ENCODE measurements around the gene BMPR1A. TPM values are rescaled to one million over a fixed set of nuclear protein-coding genes. Genes with fewer than 3 reads are reported as not detected.

Gene BMPR1A
- total RNA-seq, 1 experiment from 2014 or later, result 42.6 TPM

- RAD21 ChIA-PET (ENCODE audit: low non-redundant PET in 1 of 2, low total read pairs in 2 of 2, uncharacterized antibody in 2 of 2, unreplicated experiment in 2 of 2), result no interaction called here
- TF ChIP-seq SP1 (IDR thresholded peaks at IDR 0.05; ENCODE audit: low read depth) (no peak), JUND (IDR thresholded peaks at IDR 0.05) (no peak), CBX3 (IDR thresholded peaks at IDR 0.05; ENCODE audit: low read depth) (no peak), EZH2phosphoT487 (IDR thresholded peaks at IDR 0.05; ENCODE audit: borderline replicate concordance) (no peak)
- Histone ChIP-seq H3K4me2 (ENCODE audit: low read length) (no peak overlapping the region), H3K9me2 (ENCODE audit: insufficient read depth) (no peaks in the 10 kb centered on the region), H3K4me3 (replicated peaks in 1 of 2; ENCODE audit: low read depth in 1 of 2, low read length in 2 of 2) (no peak overlapping the region), H4K20me1 (ENCODE audit: insufficient read depth) (no peaks in the 10 kb centered on the region), H3K9me3 (ENCODE audit: control insufficient read depth in 1 of 2, insufficient read depth in 1 of 2, low read depth in 1 of 2, low read length in 2 of 2) (peaks cover 0 to 4% of the 10 kb centered on the region in 2 experiments; a peak in 1 of 4 replicates), H3K79me2 (ENCODE audit: insufficient read depth, low read length) (peaks cover 8% of the 10 kb centered on the region; the same call in 1 of the 2 replicates), H3K36me3 (ENCODE audit: control insufficient read depth in 1 of 2, insufficient read depth in 2 of 2, low read length in 2 of 2) (no peaks in the 10 kb centered on the region), H3K27ac (ENCODE audit: low read depth, low read length) (no peak overlapping the region; the same call in 1 of the 2 replicates), H3K9ac (ENCODE audit: low read length) (no peak overlapping the region), H3K4me1 (ENCODE audit: control insufficient read depth in 1 of 2, insufficient read depth in 2 of 2, low read length in 2 of 2) (peaks cover 37 to 63% of the 10 kb centered on the region in 2 experiments), H2AFZ (ENCODE audit: low read depth, low read length, poor library complexity, severe bottlenecking) (no peak overlapping the region), H3K27me3 (ENCODE audit: insufficient read depth, low read length) (no peaks in the 10 kb centered on the region)
- POLR2A ChIA-PET, result interaction anchor here (5.7 kb wide), 1 partner anchor 13 kb away, joined by 58 read pairs; the partner anchor contains the start of gene ADIRF
- no TSS peak for BruUV-seq (replicated peaks)
- intact Hi-C loops (cut with micrococcal nuclease), result no loop called here
- ATAC-seq, result no peak
- DNase-seq (ENCODE audit: low read depth, low spot score), result no peak
- CTCF ChIA-PET, result interaction anchor here (1.9 kb wide), 1 partner anchor 11 kb away, joined by 7 read pairs; no protein-coding TSS in a partner anchor
Observed at GRCh38 chr10:86955501-86956194, 199.2 kb downstream of the BMPR1A start.

- Histone ChIP-seq H3K4me2 (ENCODE audit: low read length) (no peak overlapping the region), H3K9me2 (ENCODE audit: insufficient read depth) (no peaks in the 10 kb centered on the region), H3K4me3 (replicated peaks in 1 of 2; ENCODE audit: low read depth in 1 of 2, low read length in 2 of 2) (no peak overlapping the region), H3K36me3 (ENCODE audit: control insufficient read depth in 1 of 2, insufficient read depth in 2 of 2, low read length in 2 of 2) (no peaks in the 10 kb centered on the region), H3K27ac (ENCODE audit: low read depth, low read length) (no peak overlapping the region), H3K4me1 (ENCODE audit: control insufficient read depth in 1 of 2, insufficient read depth in 2 of 2, low read length in 2 of 2) (peaks cover 44 to 70% of the 10 kb centered on the region in 2 experiments), H3K9me3 (ENCODE audit: control insufficient read depth in 1 of 2, insufficient read depth in 1 of 2, low read depth in 1 of 2, low read length in 2 of 2) (peaks cover 0 to 4% of the 10 kb centered on the region in 2 experiments; a peak in 1 of 4 replicates), H4K20me1 (ENCODE audit: insufficient read depth) (no peaks in the 10 kb centered on the region), H3K9ac (ENCODE audit: low read length) (no peak overlapping the region), H3K27me3 (ENCODE audit: insufficient read depth, low read length) (no peaks in the 10 kb centered on the region), H3K79me2 (ENCODE audit: insufficient read depth, low read length) (peaks cover 8% of the 10 kb centered on the region; the same call in 1 of the 2 replicates), H2AFZ (ENCODE audit: low read depth, low read length, poor library complexity, severe bottlenecking) (no peak overlapping the region)
- TF ChIP-seq EGR1 (IDR thresholded peaks at IDR 0.05; ENCODE audit: low read depth), result no peak
- TF ChIP-seq TCF7L2 (IDR thresholded peaks at IDR 0.05; ENCODE audit: borderline replicate concordance, extremely low read depth, insufficient read depth, insufficient read length), result no peak
- TF ChIP-seq REST (IDR thresholded peaks at IDR 0.05; ENCODE audit: low read depth), result no peak
- TF ChIP-seq EZH2phosphoT487 (IDR thresholded peaks at IDR 0.05; ENCODE audit: borderline replicate concordance), result no peak
- no peak for TF ChIP-seq ZNF274 (IDR thresholded peaks at IDR 0.05; ENCODE audit: low read depth, low read length)
- BruUV-seq (replicated peaks), result no TSS peak
- POLR2A ChIA-PET, result interaction anchor here (5.7 kb wide), 1 partner anchor 12 kb away, joined by 58 read pairs; the partner anchor contains the start of gene ADIRF
- ATAC-seq (no peak), DNase-seq (ENCODE audit: low read depth, low spot score) (no peak)
- intact Hi-C loops (cut with micrococcal nuclease), result no loop called here
- RAD21 ChIA-PET (ENCODE audit: low non-redundant PET in 1 of 2, low total read pairs in 2 of 2, uncharacterized antibody in 2 of 2, unreplicated experiment in 2 of 2), result no interaction called here
- CTCF ChIA-PET, result interaction anchor here (1.9 kb wide), 1 partner anchor 10 kb away, joined by 7 read pairs; no protein-coding TSS in a partner anchor
Observed at GRCh38 chr10:86956195-86956847, 199.9 kb downstream of the BMPR1A start.
